Measurements from ENCODE around the gene CADPS.

Gene CADPS

GRCh38 chr3:62405566-62405965 lies 469.6 kb downstream of the CADPS start:
- no peak for DNase-seq

GRCh38 chr3:62405135-62405534 lies 470.1 kb downstream of the CADPS start:
- no peak for DNase-seq

GRCh38 chr3:62404321-62404720 lies 470.9 kb downstream of the CADPS start:
- no peak for DNase-seq

- no peak for DNase-seq
These were observed 471.5 kb downstream of the CADPS start for GRCh38 chr3:62403765-62404164.

- no peak for DNase-seq
These were observed 482.5 kb downstream of the CADPS start for GRCh38 chr3:62392626-62393292.

GRCh38 chr3:62387251-62387650 lies 488.0 kb downstream of the CADPS start:
- DNase-seq = no peak

GRCh38 chr3:62379321-62379798 lies 495.9 kb downstream of the CADPS start:
- no peak for DNase-seq

GRCh38 chr3:62378921-62379320 lies 496.3 kb downstream of the CADPS start:
- no peak for DNase-seq

GRCh38 chr3:62378311-62378789 lies 496.9 kb downstream of the CADPS start:
- DNase-seq = no peak

GRCh38 chr3:62376906-62377877 lies 498.0 kb downstream of the CADPS start:
- DNase-seq = no peak

GRCh38 chr3:62376454-62376720 lies 498.8 kb downstream of the CADPS start:
- no peak for DNase-seq

- no peak for DNase-seq
These were observed 499.4 kb downstream of the CADPS start for GRCh38 chr3:62375655-62376453.

GRCh38 chr3:62374341-62375218 lies 500.6 kb downstream of the CADPS start:
- no peak for DNase-seq

- no peak for DNase-seq
These were observed 501.4 kb downstream of the CADPS start for GRCh38 chr3:62373714-62374333.

GRCh38 chr3:62373215-62373614 lies 502.0 kb downstream of the CADPS start, which contains the start of gene FEZF2:
FEZF2 (minus strand) TSS chr3:62373550; CDS start chr3:62372868, 682 bp downstream.
- DNase-seq = no peak

- DNase-seq = no peak
These were observed 502.6 kb downstream of the CADPS start for GRCh38 chr3:62372621-62373041.

GRCh38 chr3:62371720-62372591 lies 503.3 kb downstream of the CADPS start:
- DNase-seq = no peak

GRCh38 chr3:62370858-62371719 lies 504.1 kb downstream of the CADPS start:
- DNase-seq = no peak

GRCh38 chr3:62370112-62370857 lies 504.9 kb downstream of the CADPS start:
- no peak for DNase-seq

Data from GOT3 (cell line).